Naive thymus-derived CD4-positive, alpha-beta T cell (primary cell): ENCODE data around the gene NBL1. TPM values are rescaled to one million over a fixed set of nuclear protein-coding genes. Genes with fewer than 3 reads are reported as not detected.
"Not testable (repeated sequence)": the region's sequence is repeated elsewhere in the genome, so short reads cannot be mapped to it uniquely, and the experiment has no call there.

Experiments used
- ATAC-seq: fragments of 150-1000 bp; cut with Tn5 transposase; 2 replicates; pipeline ENCODE4 v1.10.0; 2021; ENCODE audit warnings: mild to moderate bottlenecking, moderate library complexity
- CTCF ChIA-PET: fragments of 350-600 bp; sonication (Branson Sonifier 250); formaldehyde crosslinking; loops from one replicate; lab custom pipeline; 2021; ENCODE audit warnings: antibody characterized with exemption; lab: Charles Lee
- POLR2A ChIA-PET: fragments of 350-600 bp; sonication (Branson Sonifier 250); formaldehyde crosslinking; loops from one replicate; lab custom pipeline; 2021; ENCODE audit warnings: antibody characterized with exemption, inconsistent platforms; lab: Charles Lee
- DNase-seq, 9 donors: peaks; one replicate each; pipeline versions ENCODE4 v3.0.0 to v3.0.0-alpha.2; 2020 to 2022; ENCODE audit warnings: mixed read lengths in 1 of 9
- H3K27ac ChIP-seq: one replicate; pipeline ENCODE4 v1.7.0; 2013; ENCODE audit warnings: mild to moderate bottlenecking, low read depth, low read length, moderate library complexity
- H3K27me3 ChIP-seq, 2 donors: one replicate each; pipeline ENCODE4 v1.7.0; 2013; ENCODE audit warnings: low read length in 2 of 2, mild to moderate bottlenecking in 2 of 2, moderate library complexity in 2 of 2; ENCODE audit not compliant: control insufficient read depth in 2 of 2, insufficient read depth in 2 of 2
- H3K36me3 ChIP-seq, 3 experiments: 1 replicate in 2 of 3; 2 replicates in 1 of 3; pipeline ENCODE4 v1.7.0; 2013; ENCODE audit warnings: low read length in 3 of 3, mild to moderate bottlenecking in 3 of 3, moderate library complexity in 1 of 3; ENCODE audit not compliant: insufficient read depth in 3 of 3, control insufficient read depth in 2 of 3
- H3K4me1 ChIP-seq, 2 donors: one replicate each; pipeline ENCODE4 v1.7.0; 2013; ENCODE audit warnings: low read length in 2 of 2, mild to moderate bottlenecking in 2 of 2, moderate library complexity in 1 of 2; ENCODE audit not compliant: control insufficient read depth in 2 of 2, insufficient read depth in 2 of 2
- H3K4me3 ChIP-seq: 2 replicates; pipeline ENCODE4 v1.7.0; 2013; ENCODE audit warnings: mild to moderate bottlenecking, low read length
- H3K9me3 ChIP-seq, 3 experiments: 1 replicate in 2 of 3; 2 replicates in 1 of 3; pipeline ENCODE4 v1.7.0; 2013; ENCODE audit warnings: low read length in 3 of 3; ENCODE audit not compliant: control insufficient read depth in 2 of 3
- H3K27ac Mint-ChIP-seq, 9 donors: one replicate each; pipeline ENCODE4 v1.8.0; 2020 to 2022; ENCODE audit warnings: mixed read lengths in 9 of 9, mild to moderate bottlenecking in 8 of 9, moderate library complexity in 5 of 9, inconsistent platforms in 2 of 9
- H3K27me3 Mint-ChIP-seq, 5 donors: one replicate each; pipeline ENCODE4 v1.8.0; 2021 to 2022; ENCODE audit warnings: mixed read lengths in 5 of 5, mild to moderate bottlenecking in 1 of 5
- H3K36me3 Mint-ChIP-seq, 5 donors: one replicate each; pipeline ENCODE4 v1.8.0; 2020 to 2022; ENCODE audit warnings: mixed read lengths in 5 of 5, mild to moderate bottlenecking in 3 of 5, inconsistent platforms in 1 of 5
- H3K4me1 Mint-ChIP-seq, 7 donors: one replicate each; pipeline ENCODE4 v1.8.0; 2020 to 2022; ENCODE audit warnings: mixed read lengths in 7 of 7, mild to moderate bottlenecking in 3 of 7, inconsistent platforms in 1 of 7
- H3K4me3 Mint-ChIP-seq, 10 donors: one replicate each; pipeline ENCODE4 v1.8.0; 2020 to 2022; ENCODE audit warnings: mild to moderate bottlenecking in 10 of 10, mixed read lengths in 10 of 10, moderate library complexity in 6 of 10, inconsistent platforms in 2 of 10
- H3K9me3 Mint-ChIP-seq, 11 donors: one replicate each; pipeline ENCODE4 v1.8.0; 2020 to 2022; ENCODE audit warnings: mixed read lengths in 11 of 11, mild to moderate bottlenecking in 4 of 11, inconsistent platforms in 1 of 11, moderate library complexity in 1 of 11
- intact Hi-C, 2 donors: fragments of 100-400 bp; cut with micrococcal nuclease; formaldehyde crosslinking; loops; one replicate each; pipeline ENCODE4 v1.15.1; 2023
- polyA plus RNA-seq, 2 donors: library from polyadenylated mRNA; unstranded; fragments of 300-500 nt; fragmentation: Illumina TruSeq; gene quantifications; one replicate each; pipeline ENCODE4 v1.2.3, GENCODE V29; 2021
- total RNA-seq, 6 experiments: library from RNA in 5 of 6; stranded (reverse) in 5 of 6; gene quantifications; 1 replicate in 5 of 6; 2 replicates in 1 of 6; pipeline ENCODE4 v1.2.3 and lab custom pipeline; 2021 to 2026

Gene NBL1
- total and polyA plus RNA-seq, 7 experiments from 2014 or later: 2.5 to 36.1 (median 22.6) TPM

DNA sequence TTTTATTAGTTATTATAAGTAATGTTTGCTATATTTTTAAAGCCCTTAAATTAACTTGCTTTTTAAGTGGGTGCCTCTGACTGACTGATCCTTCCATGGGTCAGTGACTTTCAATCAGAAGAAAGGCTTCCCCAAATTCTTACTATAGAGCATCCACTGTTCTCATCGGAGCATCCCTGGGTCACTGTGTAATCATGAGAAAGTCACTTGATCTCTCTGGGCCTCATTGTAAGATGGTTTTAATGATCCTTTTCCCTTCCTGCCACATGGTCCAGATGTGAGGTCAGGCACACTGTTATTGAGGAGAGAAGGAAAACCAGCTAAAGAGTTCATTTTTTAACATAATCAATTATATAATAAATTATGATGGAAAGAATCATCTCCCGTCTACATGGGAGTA, 11.0 kb upstream of the NBL1 start:
- ATAC-seq: no peak
- Histone ChIP-seq H3K27me3 (no peaks in the 10 kb centered on the region), H3K36me3 (peaks cover 0 to 8% (median 4%) of the 10 kb centered on the region in 3 experiments), H3K9me3 (no peaks in the 10 kb centered on the region), H3K27ac (no peak overlapping the region), H3K4me3 (no peak overlapping the region), H3K4me1 (no peaks in the 10 kb centered on the region)
- no peaks in the 10 kb centered on the region for H3K27me3 Mint-ChIP-seq
- ChIA-PET POLR2A (no interaction called here), CTCF (interaction anchor here (0.6 kb wide), 1 partner anchor 66 kb away, joined by 4 read pairs; no protein-coding TSS in a partner anchor)
- no peak for DNase-seq
- intact Hi-C loops: no loop called here
- H3K4me1 Mint-ChIP-seq: peaks cover 0 to 5% (median 0%) of the 10 kb centered on the region in 7 donors
- peaks cover 0 to 1% (median 0%) of the 10 kb centered on the region in 11 donors for H3K9me3 Mint-ChIP-seq
- peaks cover 0 to 5% (median 0%) of the 10 kb centered on the region in 5 donors for H3K36me3 Mint-ChIP-seq
- H3K4me3 Mint-ChIP-seq: no peak overlapping the region
- no peak overlapping the region for H3K27ac Mint-ChIP-seq

DNA sequence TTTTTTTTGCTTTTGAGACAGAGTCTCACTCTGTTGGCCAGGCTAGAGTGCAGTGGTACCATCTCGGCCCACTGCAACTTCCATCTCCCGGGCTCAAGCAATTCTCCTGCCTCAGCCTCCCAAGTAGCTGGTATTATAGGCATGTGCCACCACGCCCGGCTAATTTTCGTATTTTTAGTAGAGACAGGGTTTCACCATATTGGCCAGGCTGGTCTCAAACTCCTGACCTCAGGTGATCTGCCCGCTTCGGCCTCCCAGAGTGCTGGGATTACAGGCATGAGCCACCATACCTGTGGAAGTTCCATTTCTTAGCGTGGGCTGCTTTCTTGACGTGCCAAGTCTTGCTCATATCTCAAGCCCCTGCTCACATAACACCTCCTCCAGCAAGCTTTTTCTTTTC, 9.0 kb upstream of the NBL1 start:
- H3K27me3 ChIP-seq, ATAC-seq, H3K4me1 Mint-ChIP-seq, intact Hi-C loops, H3K27me3 Mint-ChIP-seq, H3K36me3 ChIP-seq, H3K9me3 Mint-ChIP-seq, POLR2A ChIA-PET, H3K4me3 ChIP-seq, H3K27ac Mint-ChIP-seq, H3K27ac ChIP-seq, DNase-seq, H3K4me3 Mint-ChIP-seq, CTCF ChIA-PET, H3K4me1 ChIP-seq, H3K36me3 Mint-ChIP-seq, H3K9me3 ChIP-seq: not testable (repeated sequence)

DNA sequence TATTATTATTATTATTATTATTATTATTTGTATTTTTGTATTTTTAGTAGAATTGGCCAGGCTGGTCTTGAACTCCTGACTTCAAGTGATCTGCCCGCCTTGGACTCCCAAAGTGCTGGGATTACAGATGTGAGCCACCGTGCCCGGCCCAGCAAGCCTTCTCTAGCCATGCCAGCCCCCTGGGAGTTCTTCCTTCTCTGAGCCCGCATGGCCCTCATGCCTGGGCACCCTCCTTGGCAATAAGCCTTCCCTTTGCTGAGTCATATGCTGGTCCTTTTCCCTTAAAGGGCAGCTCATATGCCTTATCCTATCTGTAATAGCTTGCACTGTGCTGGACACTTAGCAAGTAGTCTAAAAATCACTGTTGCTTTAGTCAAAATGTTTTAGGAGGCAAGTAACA, 8.5 kb upstream of the NBL1 start:
- Mint-ChIP-seq H3K4me3 (no peak overlapping the region), H3K4me1 (peaks cover 0 to 2% (median 0%) of the 10 kb centered on the region in 7 donors), H3K27ac (no peak overlapping the region), H3K36me3 (no peaks in the 10 kb centered on the region), H3K27me3 (no peaks in the 10 kb centered on the region), H3K9me3 (peaks cover 0 to 1% (median 0%) of the 10 kb centered on the region in 11 donors)
- CTCF ChIA-PET: no interaction called here
- Histone ChIP-seq H3K36me3 (no peaks in the 10 kb centered on the region), H3K27me3 (no peaks in the 10 kb centered on the region), H3K9me3 (no peaks in the 10 kb centered on the region), H3K4me1 (no peaks in the 10 kb centered on the region), H3K4me3 (no peak overlapping the region), H3K27ac (no peak overlapping the region)
- POLR2A ChIA-PET: no interaction called here
- ATAC-seq (no peak), DNase-seq (no peak)
- intact Hi-C loops: no loop called here

DNA sequence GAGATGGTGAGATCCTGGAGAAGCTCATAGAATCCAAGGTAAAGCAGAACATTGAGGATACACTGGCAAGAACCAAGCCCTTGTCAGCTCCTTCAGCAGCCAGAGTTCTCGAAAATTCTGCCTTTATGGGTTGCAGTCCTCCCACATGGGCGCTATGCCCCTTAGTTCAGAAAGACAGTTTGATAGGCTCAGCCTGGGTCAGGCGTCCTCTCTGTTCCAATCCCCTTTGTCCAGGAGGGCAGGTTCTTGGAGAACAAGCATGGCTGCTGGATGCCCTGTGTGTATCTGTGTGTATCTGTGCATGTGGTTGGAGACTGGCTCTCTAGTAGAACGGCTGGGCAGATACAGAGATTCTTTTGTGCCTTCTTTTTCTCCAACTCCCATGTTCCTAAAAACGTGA, 8.0 kb upstream of the NBL1 start:
- intact Hi-C loops: no loop called here
- Mint-ChIP-seq H3K4me1 (peaks cover 0 to 3% (median 0%) of the 10 kb centered on the region in 7 donors), H3K36me3 (no peaks in the 10 kb centered on the region), H3K9me3 (peaks cover 0 to 1% (median 0%) of the 10 kb centered on the region in 11 donors), H3K27me3 (no peaks in the 10 kb centered on the region), H3K4me3 (no peak overlapping the region), H3K27ac (no peak overlapping the region)
- ATAC-seq: no peak
- ChIA-PET CTCF (no interaction called here), POLR2A (no interaction called here)
- DNase-seq: no peak
- no peak overlapping the region for H3K4me3 ChIP-seq
- no peaks in the 10 kb centered on the region for H3K36me3 ChIP-seq
- H3K27me3 ChIP-seq: no peaks in the 10 kb centered on the region
- H3K27ac ChIP-seq: no peak overlapping the region
- no peaks in the 10 kb centered on the region for H3K4me1 ChIP-seq
- H3K9me3 ChIP-seq: no peaks in the 10 kb centered on the region

DNA sequence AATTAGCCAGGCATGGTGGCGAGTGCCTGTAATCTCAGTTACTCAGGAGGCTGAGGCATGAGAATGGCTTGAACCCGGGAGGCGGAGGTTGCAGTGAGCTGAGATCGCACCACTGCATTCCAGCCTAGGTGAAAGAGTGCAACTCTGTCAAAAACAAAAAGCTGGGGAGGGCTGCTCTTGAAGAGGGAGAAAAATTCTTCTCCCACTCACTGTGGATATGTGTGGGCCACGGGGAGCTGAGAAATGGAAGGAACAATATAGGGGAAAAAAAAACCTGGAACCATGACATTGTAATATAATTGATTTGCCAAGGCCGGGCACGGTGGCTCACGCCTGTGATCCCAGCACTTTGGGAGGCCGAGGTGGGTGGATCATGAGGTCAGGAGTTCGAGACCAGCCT, 7.4 kb upstream of the NBL1 start:
- H3K4me3 ChIP-seq, H3K4me1 ChIP-seq, CTCF ChIA-PET, H3K9me3 ChIP-seq, H3K27me3 Mint-ChIP-seq, H3K27ac Mint-ChIP-seq, intact Hi-C loops, ATAC-seq, DNase-seq, POLR2A ChIA-PET, H3K36me3 ChIP-seq, H3K9me3 Mint-ChIP-seq, H3K27me3 ChIP-seq, H3K27ac ChIP-seq, H3K36me3 Mint-ChIP-seq, H3K4me3 Mint-ChIP-seq, H3K4me1 Mint-ChIP-seq: not testable (repeated sequence)

- Histone ChIP-seq H3K9me3 (no peaks in the 10 kb centered on the region), H3K4me1 (no peaks in the 10 kb centered on the region), H3K4me3 (no peak overlapping the region), H3K36me3 (no peaks in the 10 kb centered on the region), H3K27me3 (no peaks in the 10 kb centered on the region), H3K27ac (no peak overlapping the region)
- Mint-ChIP-seq H3K36me3 (no peaks in the 10 kb centered on the region), H3K4me1 (peaks cover 0 to 3% (median 0%) of the 10 kb centered on the region in 7 donors), H3K9me3 (peaks cover 0 to 1% (median 0%) of the 10 kb centered on the region in 11 donors), H3K27ac (no peak overlapping the region), H3K27me3 (peaks cover 0 to 13% (median 1%) of the 10 kb centered on the region in 5 donors), H3K4me3 (no peak overlapping the region)
- intact Hi-C loops: no loop called here
- CTCF ChIA-PET: no interaction called here
- no peak for ATAC-seq
- POLR2A ChIA-PET: no interaction called here
- DNase-seq: no peak
Observed at GRCh38 chr1:19637606-19638005, 6.5 kb upstream of the NBL1 start.

DNA sequence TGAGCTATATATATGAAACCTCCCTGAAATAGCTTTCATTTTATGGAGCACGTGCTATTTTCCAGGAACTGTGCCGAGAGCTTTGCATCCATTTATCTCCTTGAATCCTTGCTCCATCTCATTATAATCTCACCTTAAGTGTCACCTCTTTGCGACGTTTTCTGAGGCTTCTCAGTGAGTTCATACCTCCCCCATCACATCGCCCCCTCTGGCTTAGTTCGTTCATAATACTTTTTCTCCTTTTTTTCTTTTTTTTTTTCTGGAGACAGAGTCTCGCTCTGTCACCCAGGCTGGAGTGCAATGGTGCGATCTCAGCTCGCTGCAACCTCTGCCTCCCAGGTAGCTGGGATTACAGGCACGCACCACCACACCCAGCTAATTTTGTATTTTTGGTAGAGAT, 4.9 kb upstream of the NBL1 start:
- H3K4me3 ChIP-seq, CTCF ChIA-PET, H3K4me1 ChIP-seq, intact Hi-C loops, H3K27me3 ChIP-seq, H3K4me1 Mint-ChIP-seq, ATAC-seq, H3K36me3 Mint-ChIP-seq, H3K9me3 ChIP-seq, H3K36me3 ChIP-seq, DNase-seq, H3K9me3 Mint-ChIP-seq, H3K4me3 Mint-ChIP-seq, H3K27ac ChIP-seq: not testable (repeated sequence)
- peak overlapping the region in 1 of 9 donors; percentile 73 for H3K27ac Mint-ChIP-seq
- H3K27me3 Mint-ChIP-seq: peaks cover 0 to 22% (median 8%) of the 10 kb centered on the region in 5 donors
- POLR2A ChIA-PET: interaction anchor here (10.2 kb wide), 1 partner anchor 40 kb away, joined by 87 read pairs; a partner anchor contains a TSS
